ENCODE data around the gene AIFM3.

GRCh38 chr22:21022955-21023614 is 56.0 kb downstream of the AIFM3 start:
- peak; percentile 31 for TF ChIP-seq CTCF (IDR thresholded peaks at IDR 0.05; ENCODE audit: low read depth, low read length, poor library complexity, severe bottlenecking)
- no peak for TF ChIP-seq EZH2phosphoT487 (IDR thresholded peaks at IDR 0.05; ENCODE audit: borderline replicate concordance, low read length)
